Measurements from ENCODE around the gene DNER. TPM values are rescaled to one million over a fixed set of nuclear protein-coding genes. Genes with fewer than 3 reads are reported as not detected.

The DNER gene
- total RNA-seq, 2 donors from 2014 or later: 0.11 to 0.18 TPM

- H3K9me3 ChIP-seq (ENCODE audit: control insufficient read depth, low read length): no peaks in the 10 kb centered on the region
- H3K36me3 Mint-ChIP-seq (ENCODE audit: low read depth): no peaks in the 10 kb centered on the region
- no peak overlapping the region for H3K4me3 Mint-ChIP-seq
- no peaks in the 10 kb centered on the region for H3K4me1 ChIP-seq (ENCODE audit: control insufficient read depth, insufficient read depth, low read length)
- no peaks in the 10 kb centered on the region for H3K27me3 Mint-ChIP-seq (ENCODE audit: insufficient read depth)
- H3K4me3 ChIP-seq (ENCODE audit: low read length): no peak overlapping the region
- H3K27ac ChIP-seq (ENCODE audit: low read depth, low read length): no peak overlapping the region
- no peaks in the 10 kb centered on the region for H3K36me3 ChIP-seq (ENCODE audit: control insufficient read depth, insufficient read depth, low read length)
- H3K27me3 ChIP-seq (ENCODE audit: control insufficient read depth, insufficient read depth, low read length, poor library complexity, severe bottlenecking): no peaks in the 10 kb centered on the region
- TF ChIP-seq, protein P1, sequence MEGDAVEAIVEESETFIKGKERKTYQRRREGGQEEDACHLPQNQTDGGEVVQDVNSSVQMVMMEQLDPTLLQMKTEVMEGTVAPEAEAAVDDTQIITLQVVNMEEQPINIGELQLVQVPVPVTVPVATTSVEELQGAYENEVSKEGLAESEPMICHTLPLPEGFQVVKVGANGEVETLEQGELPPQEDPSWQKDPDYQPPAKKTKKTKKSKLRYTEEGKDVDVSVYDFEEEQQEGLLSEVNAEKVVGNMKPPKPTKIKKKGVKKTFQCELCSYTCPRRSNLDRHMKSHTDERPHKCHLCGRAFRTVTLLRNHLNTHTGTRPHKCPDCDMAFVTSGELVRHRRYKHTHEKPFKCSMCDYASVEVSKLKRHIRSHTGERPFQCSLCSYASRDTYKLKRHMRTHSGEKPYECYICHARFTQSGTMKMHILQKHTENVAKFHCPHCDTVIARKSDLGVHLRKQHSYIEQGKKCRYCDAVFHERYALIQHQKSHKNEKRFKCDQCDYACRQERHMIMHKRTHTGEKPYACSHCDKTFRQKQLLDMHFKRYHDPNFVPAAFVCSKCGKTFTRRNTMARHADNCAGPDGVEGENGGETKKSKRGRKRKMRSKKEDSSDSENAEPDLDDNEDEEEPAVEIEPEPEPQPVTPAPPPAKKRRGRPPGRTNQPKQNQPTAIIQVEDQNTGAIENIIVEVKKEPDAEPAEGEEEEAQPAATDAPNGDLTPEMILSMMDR (conservative IDR thresholded peaks at IDR 0.05): no peak
- H3K9me3 Mint-ChIP-seq: peaks cover 5% of the 10 kb centered on the region
- H3K9ac ChIP-seq (ENCODE audit: extremely low read depth, low read length, poor library complexity, severe bottlenecking): no peak overlapping the region
- no peak overlapping the region for H3K27ac Mint-ChIP-seq
- H3K4me1 Mint-ChIP-seq: no peaks in the 10 kb centered on the region
- no peak for DNase-seq
Observed at GRCh38 chr2:229350883-229351282, 363.5 kb downstream of the DNER start.

DNA sequence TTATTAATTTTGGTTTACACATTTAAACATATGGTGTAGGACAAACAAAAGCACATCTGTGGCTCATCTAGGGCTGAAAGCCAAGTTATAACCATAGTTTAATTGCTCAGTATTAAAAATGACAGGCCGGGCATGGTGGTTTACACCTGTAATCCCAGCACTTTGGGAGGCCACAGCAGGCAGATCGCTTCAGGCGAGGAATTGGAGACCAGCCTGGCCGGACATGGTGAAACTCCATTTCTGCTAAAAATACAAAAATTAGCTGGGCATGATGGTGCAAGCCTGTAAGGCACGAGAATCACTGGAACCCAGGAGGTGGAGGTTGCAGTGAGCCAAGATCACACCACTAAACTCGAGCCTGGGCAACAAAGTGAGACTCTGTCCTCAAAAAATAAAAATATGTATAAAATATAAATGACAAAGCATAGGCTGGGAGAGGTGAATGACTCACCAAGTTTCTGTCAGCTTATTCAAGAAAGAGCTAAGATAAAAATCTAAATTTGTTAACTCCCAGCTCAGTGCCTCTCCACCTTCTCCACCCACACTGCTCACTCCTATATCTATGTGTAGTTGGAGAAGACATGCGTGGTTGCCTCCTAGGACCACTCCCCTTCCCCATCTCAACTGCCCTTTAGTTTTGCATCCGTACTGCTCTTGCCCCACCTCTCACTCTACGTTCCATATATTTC is 364.1 kb downstream of the DNER start:
- no peaks in the 10 kb centered on the region for H3K4me1 Mint-ChIP-seq
- Histone ChIP-seq H3K36me3 (ENCODE audit: control insufficient read depth, insufficient read depth, low read length) (no peaks in the 10 kb centered on the region), H3K27me3 (ENCODE audit: control insufficient read depth, insufficient read depth, low read length, poor library complexity, severe bottlenecking) (no peaks in the 10 kb centered on the region), H3K4me1 (ENCODE audit: control insufficient read depth, insufficient read depth, low read length) (no peaks in the 10 kb centered on the region), H3K9ac (ENCODE audit: extremely low read depth, low read length, poor library complexity, severe bottlenecking) (no peak overlapping the region), H3K27ac (ENCODE audit: low read depth, low read length) (no peak overlapping the region), H3K9me3 (ENCODE audit: control insufficient read depth, low read length) (no peaks in the 10 kb centered on the region), H3K4me3 (ENCODE audit: low read length) (no peak overlapping the region)
- no peaks in the 10 kb centered on the region for H3K27me3 Mint-ChIP-seq (ENCODE audit: insufficient read depth)
- no peak overlapping the region for H3K4me3 Mint-ChIP-seq
- no peak overlapping the region for H3K27ac Mint-ChIP-seq
- 92 to 96% methylated on average over 7 to 9 of the region's 9 CpGs for WGBS, 2 experiments (ENCODE audit: insufficient coverage in 1 of 2, insufficient read length in 1 of 2)
- H3K9me3 Mint-ChIP-seq: peaks cover 5% of the 10 kb centered on the region
- no peak for DNase-seq
- H3K36me3 Mint-ChIP-seq (ENCODE audit: low read depth): no peaks in the 10 kb centered on the region
- TF ChIP-seq, protein P1 (conservative IDR thresholded peaks at IDR 0.05): no peak

- TF ChIP-seq, protein P1 (conservative IDR thresholded peaks at IDR 0.05): no peak
- DNase-seq: no peak
- H3K4me1 Mint-ChIP-seq: no peaks in the 10 kb centered on the region
Observed at GRCh38 chr2:229348128-229348527, 366.2 kb downstream of the DNER start.

More at GRCh38 chr2:229348128-229348527, 366.2 kb downstream of the DNER start:
- Mint-ChIP-seq H3K9me3 (peaks cover 5% of the 10 kb centered on the region), H3K36me3 (ENCODE audit: low read depth) (no peaks in the 10 kb centered on the region), H3K4me3 (no peak overlapping the region), H3K27me3 (ENCODE audit: insufficient read depth) (no peaks in the 10 kb centered on the region), H3K27ac (no peak overlapping the region)
- H3K27me3 ChIP-seq (ENCODE audit: control insufficient read depth, insufficient read depth, low read length, poor library complexity, severe bottlenecking): no peaks in the 10 kb centered on the region
- H3K36me3 ChIP-seq (ENCODE audit: control insufficient read depth, insufficient read depth, low read length): no peaks in the 10 kb centered on the region
- H3K9me3 ChIP-seq (ENCODE audit: control insufficient read depth, low read length): no peaks in the 10 kb centered on the region
- H3K4me3 ChIP-seq (ENCODE audit: low read length): no peak overlapping the region
- no peak overlapping the region for H3K9ac ChIP-seq (ENCODE audit: extremely low read depth, low read length, poor library complexity, severe bottlenecking)
- 86 to 91% methylated on average over 3 of the region's 3 CpGs for WGBS, 2 experiments (ENCODE audit: insufficient coverage in 1 of 2, insufficient read length in 1 of 2)
- H3K4me1 ChIP-seq (ENCODE audit: control insufficient read depth, insufficient read depth, low read length): no peaks in the 10 kb centered on the region
- no peak overlapping the region for H3K27ac ChIP-seq (ENCODE audit: low read depth, low read length)
